COLO668 (cell line): Measurements from ENCODE around the gene UBA7.
A peak's percentile ranks its signal among the peaks of the same experiment; 100 is the strongest.

Experiments used
- DNase-seq: peaks from one replicate; lab custom pipeline; 2025; ENCODE audit not compliant: unreplicated experiment; lab: John Stamatoyannopoulos, UW

The UBA7 gene

GRCh38 chr3:49805367-49805782 is 8.4 kb downstream of the UBA7 start:
- DNase-seq: peak; percentile 5

- DNase-seq: no peak
Observed at GRCh38 chr3:49804141-49805041, 9.4 kb downstream of the UBA7 start.

GRCh38 chr3:49803465-49804140 is 10.2 kb downstream of the UBA7 start:
- DNase-seq: peak; percentile 45

- DNase-seq: peak; percentile 80
Observed at GRCh38 chr3:49802719-49803464, 10.9 kb downstream of the UBA7 start, which contains the start of gene INKA1. Gene INKA1 (plus strand): TSS chr3:49803261. CDS start chr3:49803393, 132 bp downstream.

GRCh38 chr3:49801160-49801559 is 12.6 kb downstream of the UBA7 start:
- DNase-seq: no peak

- DNase-seq: no peak
Observed at GRCh38 chr3:49799761-49800160, 14.0 kb downstream of the UBA7 start, which contains the start of gene CDHR4. Gene CDHR4 (minus strand): TSS chr3:49799873. CDS start chr3:49799812, 61 bp downstream.

- DNase-seq: no peak
Observed at GRCh38 chr3:49799105-49799504, 14.6 kb downstream of the UBA7 start.

GRCh38 chr3:49794926-49795905 is 18.5 kb downstream of the UBA7 start:
- no peak for DNase-seq

- DNase-seq: no peak
Observed at GRCh38 chr3:49794431-49794830, 19.3 kb downstream of the UBA7 start.

- DNase-seq: no peak
Observed at GRCh38 chr3:49793486-49794085, 20.2 kb downstream of the UBA7 start.

- DNase-seq: no peak
Observed at GRCh38 chr3:49792371-49793150, 21.2 kb downstream of the UBA7 start.

- DNase-seq: no peak
Observed at GRCh38 chr3:49791571-49791970, 22.2 kb downstream of the UBA7 start.

GRCh38 chr3:49790626-49791411 is 22.9 kb downstream of the UBA7 start:
- DNase-seq: no peak

- no peak for DNase-seq
Observed at GRCh38 chr3:49788056-49788455, 25.7 kb downstream of the UBA7 start.

- DNase-seq: no peak
Observed at GRCh38 chr3:49787536-49787935, 26.2 kb downstream of the UBA7 start.

GRCh38 chr3:49787182-49787464 is 26.6 kb downstream of the UBA7 start:
- no peak for DNase-seq

- DNase-seq: peak; percentile 97
Observed at GRCh38 chr3:49786357-49787181, 27.2 kb downstream of the UBA7 start, which contains the start of gene IP6K1. Gene IP6K1 (minus strand): TSS chr3:49786542. CDS start chr3:49748040, 38,502 bp downstream.
